CD14-positive monocyte (primary cell): ENCODE measurements around the gene MAPKAPK3. TPM values are rescaled to one million over a fixed set of nuclear protein-coding genes. Genes with fewer than 3 reads are reported as not detected.
A peak's percentile ranks its signal among the peaks of the same experiment; 100 is the strongest.

Experiments used
- DNase-seq, 3 donors: peaks; one replicate each; pipeline ENCODE4 v3.0.0-alpha.2; 2011 to 2022
- H2AFZ ChIP-seq: 2 replicates; pipeline ENCODE4 v1.6.0; 2012; ENCODE audit warnings: mild to moderate bottlenecking, low read depth, low read length, inconsistent platforms; ENCODE audit not compliant: insufficient read depth, poor library complexity, severe bottlenecking
- H3K27ac ChIP-seq, 2 donors: 1 replicate in 1 of 2; 2 replicates in 1 of 2; pipeline ENCODE4 v1.5.1; 2012 to 2013; ENCODE audit warnings: low read length in 2 of 2, control low read depth in 1 of 2, inconsistent platforms in 1 of 2, low read depth in 1 of 2, mild to moderate bottlenecking in 1 of 2
- H3K27me3 ChIP-seq, 2 donors: one replicate each; pipeline versions ENCODE4 v1.6.0 to v1.6.1; 2011 to 2013; ENCODE audit warnings: low read length in 2 of 2; ENCODE audit not compliant: control insufficient read depth in 2 of 2, insufficient read depth in 2 of 2
- H3K36me3 ChIP-seq, 2 donors: replicated peaks in 1 of 2; 1 replicate in 1 of 2; 2 replicates in 1 of 2; pipeline versions ENCODE4 v1.5.1 to v1.6.1; 2012 to 2013; ENCODE audit warnings: low read length in 2 of 2, control low read depth in 1 of 2, inconsistent platforms in 1 of 2, mild to moderate bottlenecking in 1 of 2; ENCODE audit not compliant: insufficient read depth in 2 of 2, control insufficient read depth in 1 of 2
- H3K4me1 ChIP-seq, 2 donors: 1 replicate in 1 of 2; 2 replicates in 1 of 2; pipeline versions ENCODE4 v1.5.1 to v1.6.1; 2012 to 2013; ENCODE audit warnings: low read length in 2 of 2, control low read depth in 1 of 2, inconsistent platforms in 1 of 2, mild to moderate bottlenecking in 1 of 2, moderate library complexity in 1 of 2; ENCODE audit not compliant: insufficient read depth in 2 of 2, control insufficient read depth in 1 of 2
- H3K4me2 ChIP-seq: replicated peaks from 2 replicates; pipeline ENCODE3; 2012; ENCODE audit warnings: low read length, moderate library complexity, mild to moderate bottlenecking; ENCODE audit not compliant: poor library complexity, severe bottlenecking; ENCODE audit errors: extremely low read depth
- H3K4me3 ChIP-seq, 3 experiments: fragments of 200-600 bp in 1 of 3; sonication (generic) in 1 of 3; replicated peaks in 1 of 3; 1 replicate in 2 of 3; 2 replicates in 1 of 3; pipeline ENCODE4 v1.5.1; 2011 to 2013; ENCODE audit warnings: low read length in 3 of 3, mild to moderate bottlenecking in 3 of 3, control low read depth in 2 of 3, low read depth in 2 of 3, inconsistent platforms in 1 of 3, moderate library complexity in 1 of 3
- H3K79me2 ChIP-seq: 2 replicates; pipeline ENCODE4 v1.6.0; 2012; ENCODE audit warnings: mild to moderate bottlenecking, control low read depth, inconsistent platforms, low read length, moderate library complexity; ENCODE audit not compliant: insufficient read depth
- H3K9ac ChIP-seq: 2 replicates; pipeline ENCODE4 v1.6.0; 2017; ENCODE audit warnings: low read length, mild to moderate bottlenecking; ENCODE audit not compliant: insufficient read depth, poor library complexity, severe bottlenecking
- H3K9me3 ChIP-seq, 2 donors: replicated peaks in 1 of 2; 1 replicate in 1 of 2; 2 replicates in 1 of 2; pipeline versions ENCODE4 v1.5.1 to v1.6.1; 2012 to 2013; ENCODE audit warnings: low read length in 2 of 2, control low read depth in 1 of 2; ENCODE audit not compliant: control insufficient read depth in 1 of 2, insufficient read depth in 1 of 2
- H4K20me1 ChIP-seq: 2 replicates; pipeline ENCODE4 v1.6.0; 2012; ENCODE audit warnings: mild to moderate bottlenecking, low read length, control low read depth, moderate library complexity; ENCODE audit not compliant: insufficient read depth
- H3K27ac Mint-ChIP-seq, 7 donors: one replicate each; pipeline ENCODE4 v1.8.0; 2020; ENCODE audit warnings: mild to moderate bottlenecking in 7 of 7, mixed read lengths in 7 of 7, moderate library complexity in 6 of 7, inconsistent platforms in 2 of 7
- H3K27me3 Mint-ChIP-seq, 3 donors: one replicate each; pipeline ENCODE4 v1.8.0; 2021 to 2022; ENCODE audit warnings: low read depth in 3 of 3, mild to moderate bottlenecking in 3 of 3, mixed read lengths in 3 of 3, moderate library complexity in 3 of 3, inconsistent platforms in 1 of 3
- H3K36me3 Mint-ChIP-seq, 2 donors: one replicate each; pipeline ENCODE4 v1.8.0; 2020; ENCODE audit warnings: mixed read lengths in 2 of 2, inconsistent platforms in 1 of 2, mild to moderate bottlenecking in 1 of 2
- H3K4me1 Mint-ChIP-seq: one replicate; pipeline ENCODE4 v1.8.0; 2020; ENCODE audit warnings: mild to moderate bottlenecking, mixed read lengths
- H3K4me3 Mint-ChIP-seq, 2 donors: one replicate each; pipeline ENCODE4 v1.8.0; 2020; ENCODE audit warnings: mild to moderate bottlenecking in 2 of 2, mixed read lengths in 2 of 2, moderate library complexity in 1 of 2
- H3K9me3 Mint-ChIP-seq, 7 donors: one replicate each; pipeline ENCODE4 v1.8.0; 2020 to 2022; ENCODE audit warnings: mixed read lengths in 7 of 7, mild to moderate bottlenecking in 6 of 7, moderate library complexity in 6 of 7, inconsistent platforms in 2 of 7
- CTCF ChIP-seq: fragments of 200-600 bp; IDR thresholded peaks from one replicate; pipeline ENCODE4 v1.8.0; 2022; ENCODE audit warnings: antibody characterized with exemption, mild to moderate bottlenecking
- WGBS: methylation state at CpG from one replicate; pipeline ENCODE4 v1.1.5; 2013; ENCODE audit warnings: missing lambda C conversion rate; ENCODE audit not compliant: insufficient coverage; 5-methylcytosine and 5-hydroxymethylcytosine counted together
- intact Hi-C, 2 donors: fragments of 100-400 bp; cut with micrococcal nuclease; formaldehyde crosslinking; loops; one replicate each; pipeline versions ENCODE4 v1.15.0 to v1.15.1; 2023
- polyA plus RNA-seq, 3 donors: library from polyadenylated mRNA; depleted of rRNA in 1 of 3; unstranded in 2 of 3; stranded (reverse) in 1 of 3; fragments of 300-500 nt in 2 of 3; fragments of >200 nt in 1 of 3; fragmentation: Illumina TruSeq in 2 of 3; gene quantifications; 1 replicate in 2 of 3; 2 replicates in 1 of 3; pipeline ENCODE4 v1.2.3, GENCODE V29; 2012 to 2021

Gene MAPKAPK3
- polyA plus RNA-seq, 3 donors, result 173 to 252 (median 201) TPM

GRCh38 chr3:50604628-50605588, 12.0 kb upstream of the MAPKAPK3 start:
- 42% methylated on average over 11 of the region's 14 CpGs for WGBS
- peaks cover 61 to 69% of the 10 kb centered on the region in 2 donors for H3K36me3 Mint-ChIP-seq
- intact Hi-C loops, result no loop called here

More at GRCh38 chr3:50604628-50605588, 12.0 kb upstream of the MAPKAPK3 start:
- no peaks in the 10 kb centered on the region for H3K27me3 ChIP-seq
- peaks cover 85% of the 10 kb centered on the region for H3K79me2 ChIP-seq
- no peaks in the 10 kb centered on the region for H3K9me3 ChIP-seq
- H2AFZ ChIP-seq, result no peak overlapping the region
- H3K27ac ChIP-seq, result peak overlapping the region; percentile 20 to 26
- peak overlapping the region; percentile 18 to 84 (median 69) for H3K27ac Mint-ChIP-seq
- peaks cover 0 to 3% (median 0%) of the 10 kb centered on the region in 3 donors for H3K27me3 Mint-ChIP-seq
- TF ChIP-seq CTCF, result no peak
- H3K4me3 Mint-ChIP-seq, result peak overlapping the region; percentile 7 to 44
- H3K36me3 ChIP-seq, result peaks cover 29 to 40% of the 10 kb centered on the region in 2 donors
- H3K9me3 Mint-ChIP-seq, result no peaks in the 10 kb centered on the region
- peaks cover 50% of the 10 kb centered on the region for H4K20me1 ChIP-seq
- H3K4me1 ChIP-seq, result peaks cover 90 to 100% of the 10 kb centered on the region in 2 donors
- H3K9ac ChIP-seq, result no peak overlapping the region
- H3K4me2 ChIP-seq, result peak overlapping the region; percentile 13
- peaks cover 98% of the 10 kb centered on the region for H3K4me1 Mint-ChIP-seq
- peak; percentile 49 to 73 (median 72) for DNase-seq
- no peak overlapping the region for H3K4me3 ChIP-seq
